ENCODE data around the gene CRLF3.

Gene CRLF3

DNA sequence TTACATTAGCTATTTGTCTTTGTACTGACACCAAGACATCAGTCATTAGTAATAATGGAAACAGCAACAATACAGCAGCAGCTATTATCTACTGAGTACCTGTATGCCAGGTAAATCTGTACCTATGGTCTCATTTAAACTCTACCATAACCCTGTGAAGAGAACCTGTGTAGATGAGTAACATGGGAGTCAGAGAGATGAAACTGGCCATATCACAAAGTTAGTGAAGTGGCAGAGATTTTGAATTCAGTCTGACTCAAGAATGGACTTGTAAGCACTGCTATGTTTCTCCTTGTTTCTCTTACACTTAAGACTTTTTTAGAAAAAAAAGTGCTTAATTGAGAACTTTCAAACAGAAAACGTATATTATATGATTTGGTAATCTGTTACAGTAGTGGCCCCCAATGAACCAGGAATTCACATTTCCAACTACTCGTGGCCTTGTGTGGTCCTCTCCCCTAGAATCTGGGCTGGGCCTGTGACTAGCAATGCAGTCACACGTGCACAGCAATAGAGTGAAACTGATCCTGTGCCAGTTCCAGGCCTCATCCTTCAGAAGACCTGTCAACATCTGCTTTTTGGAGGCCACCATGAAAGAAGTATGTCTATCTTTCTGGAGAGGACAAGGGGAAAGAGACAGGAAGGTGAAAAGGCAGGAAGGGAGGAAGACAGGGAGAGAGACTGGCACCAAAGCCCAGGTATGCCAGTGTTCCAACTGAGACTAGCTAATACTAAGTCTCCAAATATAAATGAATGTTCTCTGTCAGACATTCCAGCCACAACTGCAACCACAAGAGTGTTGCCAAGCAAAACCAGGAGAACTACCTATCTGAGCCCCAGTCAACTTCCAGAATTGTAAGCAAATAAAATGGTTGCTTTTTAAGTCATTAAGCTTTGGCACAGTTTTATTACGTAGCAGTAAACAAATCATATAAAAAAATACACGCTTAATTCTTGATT, 12.0 kb downstream of the CRLF3 start:
- TF ChIP-seq, protein P1, sequence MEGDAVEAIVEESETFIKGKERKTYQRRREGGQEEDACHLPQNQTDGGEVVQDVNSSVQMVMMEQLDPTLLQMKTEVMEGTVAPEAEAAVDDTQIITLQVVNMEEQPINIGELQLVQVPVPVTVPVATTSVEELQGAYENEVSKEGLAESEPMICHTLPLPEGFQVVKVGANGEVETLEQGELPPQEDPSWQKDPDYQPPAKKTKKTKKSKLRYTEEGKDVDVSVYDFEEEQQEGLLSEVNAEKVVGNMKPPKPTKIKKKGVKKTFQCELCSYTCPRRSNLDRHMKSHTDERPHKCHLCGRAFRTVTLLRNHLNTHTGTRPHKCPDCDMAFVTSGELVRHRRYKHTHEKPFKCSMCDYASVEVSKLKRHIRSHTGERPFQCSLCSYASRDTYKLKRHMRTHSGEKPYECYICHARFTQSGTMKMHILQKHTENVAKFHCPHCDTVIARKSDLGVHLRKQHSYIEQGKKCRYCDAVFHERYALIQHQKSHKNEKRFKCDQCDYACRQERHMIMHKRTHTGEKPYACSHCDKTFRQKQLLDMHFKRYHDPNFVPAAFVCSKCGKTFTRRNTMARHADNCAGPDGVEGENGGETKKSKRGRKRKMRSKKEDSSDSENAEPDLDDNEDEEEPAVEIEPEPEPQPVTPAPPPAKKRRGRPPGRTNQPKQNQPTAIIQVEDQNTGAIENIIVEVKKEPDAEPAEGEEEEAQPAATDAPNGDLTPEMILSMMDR (conservative IDR thresholded peaks at IDR 0.05; ENCODE audit: low read depth, low read length) = no peak
- DNase-seq (ENCODE audit: low read depth) = peak; percentile 48
- H3K4me3 ChIP-seq (ENCODE audit: low read depth, low read length) = no peak overlapping the region

DNA sequence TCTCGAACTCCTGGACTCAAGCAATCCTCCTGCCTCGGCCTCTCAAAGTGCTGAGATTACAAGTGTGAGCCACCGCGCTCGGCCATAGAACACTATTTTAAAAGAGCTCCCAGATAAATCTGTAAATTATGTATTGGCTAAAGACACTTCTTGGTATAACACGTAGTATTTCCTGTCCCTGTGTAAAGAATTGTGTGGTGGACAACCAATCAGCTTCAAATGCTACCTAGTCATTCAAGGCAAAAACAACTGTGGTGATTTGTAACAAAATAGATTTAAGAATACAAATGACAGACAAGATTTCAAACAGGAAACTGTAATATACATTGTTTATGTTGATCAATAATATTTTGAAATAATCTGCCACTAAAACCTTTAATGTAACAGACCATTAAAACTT, 14.6 kb downstream of the CRLF3 start:
- no peak overlapping the region for H3K4me3 ChIP-seq (ENCODE audit: low read depth, low read length)
- DNase-seq (ENCODE audit: low read depth) = no peak
- TF ChIP-seq, protein P1 (conservative IDR thresholded peaks at IDR 0.05; ENCODE audit: low read depth, low read length) = no peak

DNA sequence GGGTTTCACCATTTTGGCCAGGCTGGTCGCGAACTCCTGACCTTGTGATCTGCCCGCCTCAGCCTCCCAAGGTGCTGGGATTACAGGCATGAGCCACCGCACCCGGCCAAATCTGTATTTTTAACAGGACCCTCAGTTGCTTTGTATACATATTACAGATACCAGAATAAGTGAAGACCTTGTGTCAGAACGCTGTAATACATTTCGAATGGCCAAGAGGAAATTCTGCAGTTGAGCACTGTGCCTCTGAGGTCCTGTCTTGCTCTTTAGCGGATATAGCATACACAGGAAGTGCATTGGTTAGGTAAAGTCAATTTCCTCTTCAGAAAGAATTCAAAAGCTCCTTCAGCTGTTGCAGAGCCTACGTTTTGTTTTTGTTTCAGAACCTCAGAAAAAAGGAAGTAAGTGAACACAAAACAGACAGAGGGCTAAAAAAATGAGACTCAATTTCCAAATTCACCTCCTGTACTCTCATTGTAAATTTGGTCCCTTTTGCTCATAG, 15.7 kb downstream of the CRLF3 start:
- no peak overlapping the region for H3K4me3 ChIP-seq (ENCODE audit: low read depth, low read length)
- TF ChIP-seq, protein P1 (conservative IDR thresholded peaks at IDR 0.05; ENCODE audit: low read depth, low read length) = no peak
- peak; percentile 41 for DNase-seq (ENCODE audit: low read depth)

DNA sequence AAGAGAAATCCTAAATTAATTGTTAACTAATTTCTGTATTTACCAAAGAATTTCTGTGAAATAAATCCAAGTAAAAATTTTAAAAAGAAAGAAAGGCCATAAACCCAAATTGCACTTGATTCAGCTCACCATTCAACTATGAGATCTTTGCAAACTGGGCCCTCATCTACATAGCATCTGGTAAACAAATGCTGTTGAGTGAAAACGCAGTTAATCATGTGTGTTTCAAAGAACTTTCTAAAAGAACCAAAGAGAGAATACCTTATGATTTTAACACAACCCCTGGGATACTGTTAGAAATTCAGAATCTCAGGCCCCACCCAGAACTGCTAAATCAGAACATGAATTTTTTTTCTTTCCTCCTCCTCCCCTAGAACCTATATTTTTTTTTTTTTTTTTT, 16.6 kb downstream of the CRLF3 start:
- no peak for DNase-seq (ENCODE audit: low read depth)
- no peak overlapping the region for H3K4me3 ChIP-seq (ENCODE audit: low read depth, low read length)
- TF ChIP-seq, protein P1 (conservative IDR thresholded peaks at IDR 0.05; ENCODE audit: low read depth, low read length) = no peak

DNA sequence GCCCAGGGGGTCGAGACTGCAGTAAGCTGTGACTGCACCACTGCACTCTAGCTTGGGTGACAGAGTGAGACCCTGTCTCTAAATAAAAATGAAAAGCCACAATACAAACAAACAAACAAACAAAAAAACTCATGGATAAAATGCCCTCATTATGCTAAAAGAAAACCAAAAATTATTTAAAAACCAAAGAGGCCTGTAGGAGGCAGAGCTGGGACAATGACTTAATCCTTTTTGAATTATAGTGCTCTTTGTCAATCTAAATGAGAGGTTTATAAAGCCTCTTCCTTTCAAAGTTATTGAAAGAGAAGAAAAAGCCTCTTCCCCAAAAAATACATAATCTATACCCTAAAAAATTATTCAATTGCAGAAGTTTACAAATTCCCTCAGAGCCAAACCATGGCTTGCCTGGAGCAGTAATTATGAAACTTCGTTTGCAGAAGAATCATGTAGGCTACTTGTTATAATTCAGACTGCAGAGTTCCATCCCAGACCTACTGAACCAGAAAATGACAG, 18.5 kb downstream of the CRLF3 start:
- H3K4me3 ChIP-seq (ENCODE audit: low read depth, low read length) = no peak overlapping the region
- no peak for DNase-seq (ENCODE audit: low read depth)
- TF ChIP-seq, protein P1 (conservative IDR thresholded peaks at IDR 0.05; ENCODE audit: low read depth, low read length) = peak; percentile 39

DNA sequence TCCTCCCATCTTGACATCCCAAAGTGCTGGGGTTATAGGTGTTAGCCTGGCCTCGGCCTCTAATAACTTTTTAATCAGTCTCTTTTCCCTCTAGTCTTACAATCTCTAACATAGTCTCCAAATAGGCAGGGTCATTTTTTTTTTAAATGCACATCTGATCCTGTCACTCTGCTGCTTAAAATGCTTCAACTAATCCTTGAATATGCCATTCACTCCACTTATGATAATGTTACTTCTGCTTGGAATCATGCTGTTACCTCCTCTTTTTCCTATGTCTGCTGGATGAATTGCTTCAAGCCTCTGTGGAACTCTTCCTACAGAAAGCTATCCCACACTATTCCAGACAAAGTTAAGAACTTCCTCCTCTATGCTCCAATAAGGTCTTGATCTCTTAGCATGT, 22.8 kb downstream of the CRLF3 start:
- no peak overlapping the region for H3K4me3 ChIP-seq (ENCODE audit: low read depth, low read length)
- no peak for DNase-seq (ENCODE audit: low read depth)
- TF ChIP-seq, protein P1 (conservative IDR thresholded peaks at IDR 0.05; ENCODE audit: low read depth, low read length) = no peak
